ENCODE data around the gene JUND. TPM values are rescaled to one million over a fixed set of nuclear protein-coding genes. Genes with fewer than 3 reads are reported as not detected.

Gene JUND
- total RNA-seq, 1 experiment from 2014 or later: 128 TPM

DNA sequence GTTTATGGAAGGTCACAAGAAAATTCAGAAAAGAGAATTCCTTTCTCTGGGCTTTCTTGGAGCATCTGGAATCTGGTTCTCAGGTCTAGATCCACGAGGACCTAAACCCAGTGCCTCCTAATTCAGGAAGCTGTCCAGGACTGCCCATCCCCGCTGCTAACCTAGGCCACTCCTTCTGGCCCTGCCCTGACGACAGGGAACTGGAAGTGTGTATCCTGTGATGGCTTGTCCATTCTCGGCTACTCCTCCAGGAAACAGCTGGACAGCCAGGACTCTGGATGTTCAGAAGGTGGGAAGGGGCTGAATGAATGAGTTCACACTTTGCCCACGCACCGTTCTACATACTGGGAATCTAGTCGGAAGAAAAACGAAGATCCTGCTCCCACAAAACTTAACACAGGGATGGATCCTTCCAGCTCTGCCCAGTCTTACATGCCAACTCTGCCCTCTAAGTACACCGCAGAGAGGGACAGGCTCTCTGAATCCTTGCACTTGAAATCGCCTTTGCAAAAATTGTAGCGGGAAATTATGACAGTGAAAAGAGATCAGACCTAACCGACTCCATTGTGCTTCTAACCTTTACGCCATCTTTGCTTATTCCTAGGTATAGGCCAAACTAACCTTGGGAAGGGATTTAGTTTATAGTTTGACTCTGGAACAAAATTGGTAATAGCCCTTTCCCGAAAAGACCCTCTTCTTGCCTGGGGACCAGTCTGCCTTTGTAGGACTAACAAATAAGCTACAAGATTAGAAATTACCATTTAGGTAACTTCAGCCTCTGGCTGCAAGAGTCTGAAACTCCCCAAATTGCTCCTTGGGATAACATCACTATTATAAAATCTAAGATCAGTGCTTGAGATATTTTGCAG, 39.7 kb upstream of the JUND start:
- no TSS peak for BruUV-seq (replicated peaks)
- no peaks in the 10 kb centered on the region for H3K9me3 ChIP-seq (ENCODE audit: low read depth, low read length, poor library complexity, severe bottlenecking)
- peaks cover 11% of the 10 kb centered on the region for H3K4me1 ChIP-seq (ENCODE audit: insufficient read depth, low read length, poor library complexity, severe bottlenecking)
- DNase-seq (ENCODE audit: low spot score): no peak
- CTCF ChIA-PET: interaction anchor here (0.5 to 2.5 kb wide), 4 partner anchors 15 to 45 kb away, joined by 4 to 74 read pairs (median 6); no protein-coding TSS in a partner anchor
- no peaks in the 10 kb centered on the region for H3K36me3 ChIP-seq (ENCODE audit: insufficient read depth, low read length, poor library complexity, severe bottlenecking)
- peak overlapping the region; percentile 92 for H3K27ac ChIP-seq (ENCODE audit: low read depth, low read length, poor library complexity, severe bottlenecking)
- no peaks in the 10 kb centered on the region for H3K27me3 ChIP-seq (replicated peaks; ENCODE audit: insufficient read depth, low read depth, low read length, poor library complexity)
- H3K4me3 ChIP-seq (ENCODE audit: low read depth, low read length, poor library complexity, severe bottlenecking): peak overlapping the region; percentile 70
- no peak for TF ChIP-seq EZH2 (IDR thresholded peaks at IDR 0.05; ENCODE audit: borderline replicate concordance, low read depth, low read length, poor library complexity, severe bottlenecking)
- POLR2A ChIA-PET (ENCODE audit: low non-redundant PET): interaction anchor here (2.5 kb wide), 1 partner anchor 40 kb away, joined by 27 read pairs; the partner anchor contains the start of gene JUND
- intact Hi-C loops (cut with micrococcal nuclease; ENCODE audit: unreplicated experiment): loop anchor here (5.0 kb wide), 2 partner anchors 119 to 169 kb away; partner anchors contain the start of genes PIK3R2 and RAB3A

DNA sequence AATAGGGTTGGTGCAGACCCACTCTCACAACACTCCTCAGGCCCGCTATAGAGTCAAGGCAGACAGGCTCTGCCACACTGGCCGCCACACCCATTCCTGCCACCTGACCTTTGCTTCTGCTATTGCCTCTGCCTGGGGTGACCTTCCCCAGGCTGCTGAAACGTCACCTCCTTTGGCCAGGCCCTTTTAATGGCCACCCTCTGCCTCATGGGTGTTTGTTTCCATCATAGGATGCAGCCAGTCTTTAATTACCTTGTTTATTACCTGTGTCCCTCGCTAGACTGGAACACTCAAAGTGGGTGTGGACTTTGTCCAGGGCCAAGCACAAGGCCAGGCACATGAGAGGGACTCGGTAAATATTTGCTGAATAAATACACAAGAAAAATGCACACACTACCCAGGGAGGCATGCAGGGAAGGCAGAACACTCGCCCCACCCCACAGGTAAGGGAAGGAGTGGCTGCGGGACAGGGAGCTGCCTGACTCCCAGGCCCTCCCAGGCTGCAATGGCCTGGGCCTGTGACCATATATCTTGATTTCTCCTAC, 38.2 kb upstream of the JUND start:
- intact Hi-C loops (cut with micrococcal nuclease; ENCODE audit: unreplicated experiment): loop anchor here (5.0 kb wide), 2 partner anchors 117 to 167 kb away; partner anchors contain the start of genes PIK3R2 and RAB3A
- no peak for DNase-seq (ENCODE audit: low spot score)
- H3K4me3 ChIP-seq (ENCODE audit: low read depth, low read length, poor library complexity, severe bottlenecking): no peak overlapping the region
- no peaks in the 10 kb centered on the region for H3K27me3 ChIP-seq (replicated peaks; ENCODE audit: insufficient read depth, low read depth, low read length, poor library complexity)
- H3K27ac ChIP-seq (ENCODE audit: low read depth, low read length, poor library complexity, severe bottlenecking): no peak overlapping the region
- no peaks in the 10 kb centered on the region for H3K9me3 ChIP-seq (ENCODE audit: low read depth, low read length, poor library complexity, severe bottlenecking)
- peaks cover 11% of the 10 kb centered on the region for H3K4me1 ChIP-seq (ENCODE audit: insufficient read depth, low read length, poor library complexity, severe bottlenecking)
- peaks cover 6% of the 10 kb centered on the region for H3K36me3 ChIP-seq (ENCODE audit: insufficient read depth, low read length, poor library complexity, severe bottlenecking)
- ChIA-PET CTCF (no interaction called here), POLR2A (ENCODE audit: low non-redundant PET) (no interaction called here)
- no TSS peak for BruUV-seq (replicated peaks)
- TF ChIP-seq, protein P1, sequence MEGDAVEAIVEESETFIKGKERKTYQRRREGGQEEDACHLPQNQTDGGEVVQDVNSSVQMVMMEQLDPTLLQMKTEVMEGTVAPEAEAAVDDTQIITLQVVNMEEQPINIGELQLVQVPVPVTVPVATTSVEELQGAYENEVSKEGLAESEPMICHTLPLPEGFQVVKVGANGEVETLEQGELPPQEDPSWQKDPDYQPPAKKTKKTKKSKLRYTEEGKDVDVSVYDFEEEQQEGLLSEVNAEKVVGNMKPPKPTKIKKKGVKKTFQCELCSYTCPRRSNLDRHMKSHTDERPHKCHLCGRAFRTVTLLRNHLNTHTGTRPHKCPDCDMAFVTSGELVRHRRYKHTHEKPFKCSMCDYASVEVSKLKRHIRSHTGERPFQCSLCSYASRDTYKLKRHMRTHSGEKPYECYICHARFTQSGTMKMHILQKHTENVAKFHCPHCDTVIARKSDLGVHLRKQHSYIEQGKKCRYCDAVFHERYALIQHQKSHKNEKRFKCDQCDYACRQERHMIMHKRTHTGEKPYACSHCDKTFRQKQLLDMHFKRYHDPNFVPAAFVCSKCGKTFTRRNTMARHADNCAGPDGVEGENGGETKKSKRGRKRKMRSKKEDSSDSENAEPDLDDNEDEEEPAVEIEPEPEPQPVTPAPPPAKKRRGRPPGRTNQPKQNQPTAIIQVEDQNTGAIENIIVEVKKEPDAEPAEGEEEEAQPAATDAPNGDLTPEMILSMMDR (conservative IDR thresholded peaks at IDR 0.05; ENCODE audit: low read depth, low read length): no peak
- no peak for TF ChIP-seq EZH2 (IDR thresholded peaks at IDR 0.05; ENCODE audit: borderline replicate concordance, low read depth, low read length, poor library complexity, severe bottlenecking)

DNA sequence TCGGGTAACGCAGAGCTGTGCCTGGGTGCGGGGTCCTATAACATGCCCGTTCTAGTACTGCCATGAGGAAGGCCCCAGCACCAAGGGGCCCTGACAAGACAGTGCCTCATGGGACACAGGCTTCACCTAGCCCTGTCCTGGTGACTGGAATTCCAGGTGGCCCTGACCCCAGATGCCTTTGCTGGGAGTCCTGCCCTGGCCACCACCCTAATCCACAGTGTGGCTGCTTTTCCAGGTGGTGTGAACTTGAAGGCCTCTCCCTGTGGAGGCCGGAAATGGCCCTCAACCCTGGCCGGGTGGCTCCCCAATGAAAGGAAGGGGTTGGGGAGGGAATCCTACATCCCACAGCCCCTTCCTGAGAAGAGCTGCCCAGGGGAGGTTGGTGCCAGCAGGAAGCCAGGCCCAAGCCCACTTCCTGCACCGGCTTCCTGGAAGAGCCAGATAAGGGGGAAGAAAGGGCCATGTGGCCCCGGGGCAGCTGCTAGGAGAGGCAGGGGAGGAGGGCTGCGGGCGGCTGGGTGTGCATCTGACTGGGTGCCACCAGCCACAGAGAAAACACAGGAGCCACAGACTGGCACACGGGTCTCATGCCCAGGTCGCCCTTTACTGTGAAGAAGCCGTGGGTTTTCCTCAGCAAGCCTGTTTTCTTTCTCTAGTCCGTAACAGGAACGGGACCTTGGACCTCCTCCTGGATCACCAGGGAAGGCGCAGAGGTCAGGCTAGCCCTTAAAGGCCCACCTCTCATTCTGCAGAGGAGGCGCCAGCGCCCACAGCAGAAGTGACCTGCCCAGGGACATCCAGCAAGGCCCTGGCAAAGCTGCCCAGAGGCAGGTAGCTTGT, 36.8 kb upstream of the JUND start:
- H3K27me3 ChIP-seq (replicated peaks; ENCODE audit: insufficient read depth, low read depth, low read length, poor library complexity): no peaks in the 10 kb centered on the region
- intact Hi-C loops (cut with micrococcal nuclease; ENCODE audit: unreplicated experiment): no loop called here
- H3K4me1 ChIP-seq (ENCODE audit: insufficient read depth, low read length, poor library complexity, severe bottlenecking): no peaks in the 10 kb centered on the region
- peak overlapping the region; percentile 52 for H3K27ac ChIP-seq (ENCODE audit: low read depth, low read length, poor library complexity, severe bottlenecking)
- peaks cover 12% of the 10 kb centered on the region for H3K36me3 ChIP-seq (ENCODE audit: insufficient read depth, low read length, poor library complexity, severe bottlenecking)
- no peak for DNase-seq (ENCODE audit: low spot score)
- ChIA-PET CTCF (interaction anchor here (0.7 kb wide), 1 partner anchor 16 kb away, joined by 4 read pairs; no protein-coding TSS in a partner anchor), POLR2A (ENCODE audit: low non-redundant PET) (interaction anchor here (0.8 kb wide), 1 partner anchor 89 kb away, joined by 3 read pairs; no protein-coding TSS in a partner anchor)
- H3K9me3 ChIP-seq (ENCODE audit: low read depth, low read length, poor library complexity, severe bottlenecking): no peaks in the 10 kb centered on the region
- no peak for TF ChIP-seq EZH2 (IDR thresholded peaks at IDR 0.05; ENCODE audit: borderline replicate concordance, low read depth, low read length, poor library complexity, severe bottlenecking)
- TF ChIP-seq, protein P1 (conservative IDR thresholded peaks at IDR 0.05; ENCODE audit: low read depth, low read length): no peak
- no peak overlapping the region for H3K4me3 ChIP-seq (ENCODE audit: low read depth, low read length, poor library complexity, severe bottlenecking)
- no TSS peak for BruUV-seq (replicated peaks)

All from A673 (cell line).